Activated CD4-positive, alpha-beta T cell treated with anti-CD3 and anti-CD28 coated beads for 1 hour (primary cell): Measurements from ENCODE around the gene CNNM2.
"Not testable (repeated sequence)": the region's sequence is repeated elsewhere in the genome, so short reads cannot be mapped to it uniquely, and the experiment has no call there.

Experiments used
- DNase-seq: peaks from one replicate; pipeline ENCODE4 v3.0.0-alpha.2; 2020

Gene CNNM2

DNA sequence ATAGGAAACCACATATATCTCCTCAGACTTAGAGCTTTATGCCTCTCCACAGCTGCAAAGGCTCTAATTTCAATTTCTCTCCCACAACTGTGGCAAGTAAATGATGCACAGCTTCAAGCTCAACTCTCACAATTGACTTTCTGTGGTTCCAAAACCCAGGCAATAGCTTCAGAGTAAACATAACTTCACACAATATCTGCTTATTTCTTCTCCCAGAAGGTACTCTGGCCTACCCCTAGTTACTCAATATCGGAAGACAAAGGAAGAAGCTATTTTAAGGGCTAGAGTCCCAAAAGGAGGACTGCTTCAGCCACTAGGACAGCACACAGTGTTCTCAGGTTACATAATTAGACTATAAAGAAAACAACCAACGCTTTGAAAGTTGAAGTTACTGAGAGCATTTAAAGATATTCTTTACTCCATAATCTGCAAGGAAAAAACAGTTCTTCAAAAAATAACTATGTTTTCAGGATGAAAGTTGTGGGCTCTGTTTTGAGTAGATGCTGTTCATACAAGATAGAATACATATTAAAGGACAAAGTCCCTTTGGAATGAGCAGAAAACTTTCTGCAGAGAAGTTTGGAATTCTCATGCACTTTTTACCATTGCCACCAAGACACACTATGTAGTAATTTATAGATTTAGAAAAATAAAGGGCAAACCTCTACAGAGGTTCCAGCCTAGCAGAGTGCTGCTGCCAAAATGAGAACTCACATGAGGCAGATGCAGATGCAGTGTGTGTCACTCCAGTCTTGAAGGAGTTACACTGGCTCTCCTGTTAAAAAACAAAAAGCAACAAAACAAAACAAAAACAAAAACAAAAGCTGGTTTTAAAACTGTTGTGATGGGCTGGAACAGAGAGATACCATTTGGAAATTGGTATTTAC lies 193.2 kb downstream of the CNNM2 start:
- DNase-seq: no peak

DNA sequence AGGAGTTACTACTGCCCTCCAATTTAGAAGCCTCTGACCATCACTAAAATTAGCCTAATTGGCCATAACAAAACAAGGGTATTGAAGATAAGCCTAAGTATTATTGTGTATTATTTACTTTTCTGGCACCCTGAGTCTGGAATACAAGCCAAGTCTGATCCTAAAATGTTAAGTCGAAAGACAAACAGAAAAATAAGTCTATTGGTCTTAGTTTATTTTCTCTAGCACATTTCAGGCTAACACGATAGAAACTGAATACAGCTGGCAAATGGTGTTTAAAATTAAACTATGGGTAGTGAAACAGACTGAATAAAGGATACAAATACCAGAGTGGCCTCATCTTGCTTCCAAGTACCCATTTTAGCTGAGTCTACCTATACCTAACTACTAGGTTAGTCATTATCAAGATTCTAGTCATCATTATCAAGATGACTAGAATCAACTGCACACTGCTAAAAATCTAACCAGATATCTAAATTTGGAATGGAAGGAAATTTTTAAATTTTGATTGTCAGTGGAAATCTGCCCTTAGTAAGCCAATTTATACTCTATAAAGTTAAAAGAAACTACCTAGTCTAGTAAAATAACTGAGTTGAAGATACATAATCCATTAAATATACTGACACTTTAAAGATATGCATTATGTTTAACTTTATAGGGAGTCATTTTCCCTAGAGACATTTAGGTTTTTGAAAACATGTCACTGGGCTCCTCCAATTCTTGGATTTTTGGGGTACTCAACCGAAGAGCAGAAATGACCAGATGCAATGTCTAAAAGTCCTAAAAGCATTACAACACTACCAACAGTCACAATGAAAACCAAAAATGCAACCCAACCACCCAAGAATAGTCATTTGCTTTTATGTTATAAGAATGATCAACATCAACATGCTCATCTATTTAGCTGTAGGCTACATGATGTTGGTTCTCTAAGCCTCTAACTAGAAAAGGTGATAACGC lies 194.1 kb downstream of the CNNM2 start:
- no peak for DNase-seq

- no peak for DNase-seq
Measured at GRCh38 chr10:103114876-103115275, 196.8 kb downstream of the CNNM2 start.

DNA sequence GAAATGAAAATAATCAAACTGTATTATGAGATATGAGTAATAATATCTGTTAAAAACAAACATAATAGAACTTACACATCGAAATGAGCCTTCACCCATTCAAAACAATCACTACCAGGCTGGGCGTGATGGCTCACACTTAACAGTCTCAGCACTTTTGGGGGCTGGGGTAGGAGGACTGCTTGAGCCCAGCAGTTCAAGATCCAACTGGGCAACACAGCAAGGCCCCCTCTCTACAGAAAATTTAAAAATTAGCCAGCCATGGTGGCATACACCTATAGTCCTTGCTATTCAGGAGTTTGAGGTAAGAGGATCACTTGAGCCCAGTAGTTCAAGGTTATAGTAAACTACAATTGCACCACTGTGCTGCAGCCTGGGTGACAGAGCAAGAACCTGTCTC lies 199.2 kb downstream of the CNNM2 start:
- no peak for DNase-seq

DNA sequence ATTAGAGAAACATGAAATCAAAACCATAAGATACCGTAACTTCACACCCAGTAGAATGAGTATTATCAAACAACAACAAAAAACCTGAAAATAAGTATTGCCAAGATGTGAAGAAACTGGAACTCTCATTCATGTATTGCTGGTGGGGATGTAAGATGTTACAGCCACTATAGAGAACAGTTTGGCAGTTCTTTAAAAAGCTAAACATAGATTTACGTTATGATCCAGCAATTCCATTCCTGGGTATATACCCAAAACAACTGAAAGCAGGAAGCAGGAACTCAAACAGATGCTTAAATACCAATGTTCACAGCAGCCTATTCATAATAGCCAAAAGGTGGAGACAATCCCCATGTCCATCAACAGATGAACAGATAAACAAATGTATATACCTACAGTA lies 202.5 kb downstream of the CNNM2 start:
- no peak for DNase-seq

DNA sequence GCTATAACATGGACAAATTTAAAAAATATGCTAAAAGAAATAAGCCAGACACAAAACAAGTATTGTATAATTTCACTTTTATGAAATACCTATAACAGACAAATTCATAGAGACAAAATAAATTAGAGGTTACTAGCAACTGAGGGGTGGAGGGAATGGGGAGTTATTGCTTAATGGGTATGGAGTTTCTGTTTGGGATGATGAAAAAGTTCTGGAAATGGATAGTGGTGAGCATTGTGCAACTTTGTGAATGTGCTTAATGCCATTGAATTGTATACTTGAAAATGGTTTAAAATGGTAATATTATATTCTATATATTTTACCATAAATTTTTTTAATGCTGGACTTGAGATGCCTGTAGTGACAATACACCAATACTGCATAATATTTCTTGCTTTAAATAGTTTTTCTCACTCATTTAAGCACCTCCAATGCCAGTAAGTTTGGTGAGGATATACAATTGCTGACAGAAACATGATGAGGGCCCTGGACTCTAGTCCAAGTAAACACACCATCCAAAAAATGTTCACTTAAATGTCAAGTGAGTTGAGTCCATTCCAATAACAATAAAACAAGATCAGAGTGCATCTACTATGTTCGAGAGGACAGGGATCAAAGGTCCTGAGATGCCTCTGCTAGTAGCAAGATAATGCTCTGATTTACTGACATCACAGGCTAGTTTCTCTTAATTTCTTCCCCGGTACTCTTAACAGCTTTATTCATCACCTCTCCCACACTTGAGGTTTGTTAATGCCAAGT lies 203.1 kb downstream of the CNNM2 start:
- no peak for DNase-seq

GRCh38 chr10:103123282-103124024 lies 205.4 kb downstream of the CNNM2 start:
- DNase-seq: no peak

GRCh38 chr10:103124420-103125096 lies 206.5 kb downstream of the CNNM2 start:
- no peak for DNase-seq

DNA sequence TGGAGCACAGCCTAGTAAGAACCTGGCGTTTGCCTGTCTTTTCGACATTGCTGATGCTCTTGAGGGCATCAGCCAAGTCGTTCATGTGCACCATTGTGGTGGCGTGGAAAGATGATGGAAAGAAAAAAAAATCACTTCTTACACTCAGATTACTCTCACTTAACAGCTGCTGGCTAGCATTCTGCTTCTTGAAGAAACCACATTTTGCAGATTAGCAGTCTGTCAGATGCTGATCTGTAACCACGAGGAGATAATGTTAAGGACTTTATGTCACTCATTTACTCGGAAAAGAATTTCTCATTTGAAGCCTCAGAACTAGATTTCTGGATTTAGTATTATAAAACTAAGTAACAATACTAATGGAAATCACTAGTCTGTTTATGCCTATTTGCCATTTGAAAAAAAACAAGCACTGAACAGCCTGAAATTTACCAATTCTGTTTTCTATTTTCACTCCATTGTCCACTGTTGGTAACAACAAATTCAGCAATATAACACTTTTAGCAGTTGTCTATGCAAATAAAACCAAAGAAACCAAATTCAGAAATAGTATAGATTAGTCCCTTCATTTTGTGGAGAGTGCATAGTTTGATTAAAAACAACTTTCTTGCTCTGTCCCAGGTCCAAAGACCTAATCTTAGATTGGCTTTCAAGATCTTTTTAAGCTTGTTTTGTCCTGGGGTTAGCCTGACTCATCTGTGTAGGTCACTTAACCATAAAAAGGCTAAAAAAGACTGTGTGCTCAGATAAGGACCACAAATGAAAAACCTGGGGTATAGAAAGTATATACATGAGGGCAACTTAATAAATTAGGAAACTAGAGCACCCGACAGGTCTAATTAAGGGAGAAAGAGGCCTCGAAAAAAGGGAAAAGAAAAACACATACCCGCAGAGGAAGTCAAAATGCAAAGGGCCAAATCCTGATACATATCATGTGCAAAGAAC lies 207.5 kb downstream of the CNNM2 start:
- no peak for DNase-seq

- no peak for DNase-seq
Measured at GRCh38 chr10:103127241-103127640, 209.1 kb downstream of the CNNM2 start.

DNA sequence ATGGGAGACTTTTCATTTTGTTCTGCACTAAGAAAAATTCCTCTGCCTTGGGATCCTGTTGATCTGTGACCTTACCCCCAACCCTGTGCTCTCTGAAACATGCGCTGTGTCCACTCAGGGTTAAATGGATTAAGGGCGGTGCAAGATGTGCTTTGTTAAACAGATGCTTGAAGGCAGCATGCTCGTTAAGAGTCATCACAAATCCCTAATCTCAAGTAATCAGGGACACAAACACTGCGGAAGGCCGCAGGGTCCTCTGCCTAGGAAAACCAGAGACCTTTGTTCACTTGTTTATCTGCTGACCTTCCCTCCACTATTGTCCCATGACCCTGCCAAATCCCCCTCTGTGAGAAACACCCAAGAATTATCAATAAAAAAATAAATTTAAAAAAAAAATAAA lies 212.1 kb downstream of the CNNM2 start:
- DNase-seq: not testable (repeated sequence)

DNA sequence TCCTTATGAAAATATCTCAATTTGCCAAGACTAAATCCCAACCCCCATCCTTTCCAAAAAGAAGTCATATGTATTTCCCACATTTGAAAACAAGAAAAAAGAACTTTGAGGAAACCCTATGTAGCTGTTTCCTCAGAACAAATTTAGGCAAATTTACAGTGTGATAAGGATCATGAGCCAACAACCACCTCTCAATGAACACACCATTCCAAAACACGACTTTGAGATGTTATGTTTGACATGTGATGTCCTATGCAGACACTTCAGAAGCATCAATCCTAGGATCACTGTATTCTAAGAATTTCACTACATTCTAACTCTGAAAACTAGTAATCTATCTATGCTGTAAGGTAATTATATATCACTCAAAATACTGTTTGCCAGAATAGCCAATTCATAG lies 212.8 kb downstream of the CNNM2 start:
- no peak for DNase-seq

GRCh38 chr10:103135168-103135567 lies 217.1 kb downstream of the CNNM2 start:
- DNase-seq: not testable (repeated sequence)

- no peak for DNase-seq
Measured at GRCh38 chr10:103139803-103140202, 221.7 kb downstream of the CNNM2 start.
